SJSA1 (cell line): Measurements from ENCODE around the gene STPG2. TPM values are rescaled to one million over a fixed set of nuclear protein-coding genes. Genes with fewer than 3 reads are reported as not detected.

Experiments used
- DNase-seq, 2 experiments: peaks; one replicate each; pipeline ENCODE4 v3.0.0-alpha.2; 2015 to 2020; ENCODE audit warnings: low spot score in 2 of 2, low read depth in 1 of 2
- H3K27ac ChIP-seq: fragments of 250-450 bp; sonication (Bioruptor Pico); 2 replicates; pipeline ENCODE4 v1.5.1; 2020; ENCODE audit warnings: mild to moderate bottlenecking, moderate library complexity
- H3K27me3 ChIP-seq: fragments of 250-450 bp; sonication (Bioruptor Pico); replicated peaks from 2 replicates; pipeline ENCODE4 v1.5.1; 2020; ENCODE audit warnings: mild to moderate bottlenecking, moderate library complexity
- H3K36me3 ChIP-seq: fragments of 250-450 bp; sonication (Bioruptor Pico); 2 replicates; pipeline ENCODE4 v1.5.1; 2020; ENCODE audit warnings: mild to moderate bottlenecking
- H3K4me1 ChIP-seq: fragments of 250-450 bp; sonication (Bioruptor Pico); replicated peaks from 2 replicates; pipeline ENCODE4 v1.6.1; 2021; ENCODE audit warnings: mild to moderate bottlenecking
- H3K4me3 ChIP-seq: fragments of 250-450 bp; sonication (Bioruptor Pico); 2 replicates; pipeline ENCODE4 v1.5.1; 2020; ENCODE audit warnings: mild to moderate bottlenecking
- H3K9me3 ChIP-seq: fragments of 250-450 bp; sonication (Bioruptor Pico); replicated peaks from 2 replicates; pipeline ENCODE4 v1.5.1; 2020; ENCODE audit warnings: mild to moderate bottlenecking
- total RNA-seq: library from RNA; depleted of rRNA; stranded (reverse); fragments of >200 nt; shearing (Covaris generic); gene quantifications from 2 replicates; pipeline ENCODE4 v1.2.3, GENCODE V29; 2014

STPG2 gene
- total RNA-seq, 1 experiment from 2014 or later, result not detected

DNA sequence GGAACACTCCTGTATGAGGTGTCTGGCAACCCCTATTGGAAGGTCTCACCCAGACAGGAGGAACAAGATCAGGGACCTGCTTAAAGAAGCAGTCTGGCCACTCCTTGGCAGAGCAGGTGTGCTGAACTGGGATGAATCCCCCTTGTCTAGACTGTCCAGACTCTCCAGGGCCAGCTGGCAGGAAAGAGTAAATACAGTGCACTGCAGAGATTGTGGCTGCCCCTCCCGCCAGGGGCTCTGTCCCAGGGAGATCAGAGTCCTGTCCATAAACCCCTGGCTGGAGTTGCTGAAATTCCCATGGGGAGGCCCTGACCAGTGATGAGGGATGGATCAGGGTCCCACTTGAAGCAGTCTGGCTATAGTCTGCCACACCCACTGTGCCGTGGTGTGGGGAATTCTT lies 17.7 kb downstream of the STPG2 start:
- Histone ChIP-seq H3K36me3 (no peaks in the 10 kb centered on the region), H3K27ac (no peak overlapping the region), H3K9me3 (no peaks in the 10 kb centered on the region), H3K27me3 (no peaks in the 10 kb centered on the region), H3K4me1 (no peaks in the 10 kb centered on the region), H3K4me3 (no peak overlapping the region)
- DNase-seq, result no peak

DNA sequence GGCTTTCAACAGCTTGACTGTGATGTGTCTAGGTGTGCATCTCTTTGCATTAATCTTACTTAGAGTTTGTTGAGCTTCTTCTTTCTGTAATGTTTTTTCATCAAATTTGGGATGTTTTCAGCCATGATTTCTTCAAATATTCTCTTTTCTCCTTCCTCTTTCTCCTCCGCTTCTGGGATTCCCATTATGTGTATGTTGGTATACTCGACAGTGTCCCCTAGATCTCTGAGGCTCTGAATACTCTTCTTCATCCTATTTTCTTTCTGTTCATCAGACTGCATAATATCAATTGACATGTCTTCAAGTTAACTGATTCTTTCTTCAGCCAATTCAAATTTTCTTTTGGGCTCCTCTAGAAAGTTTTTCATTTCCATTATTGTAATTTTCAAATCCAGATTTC lies 25.9 kb downstream of the STPG2 start:
- H3K9me3 ChIP-seq, result no peaks in the 10 kb centered on the region
- no peaks in the 10 kb centered on the region for H3K36me3 ChIP-seq
- no peaks in the 10 kb centered on the region for H3K4me1 ChIP-seq
- H3K4me3 ChIP-seq, result no peak overlapping the region
- H3K27ac ChIP-seq, result no peak overlapping the region
- no peaks in the 10 kb centered on the region for H3K27me3 ChIP-seq
- DNase-seq, result no peak

- DNase-seq, result no peak
- H3K27me3 ChIP-seq, result no peaks in the 10 kb centered on the region
- H3K4me3 ChIP-seq, result no peak overlapping the region
- H3K4me1 ChIP-seq, result no peaks in the 10 kb centered on the region
- H3K27ac ChIP-seq, result no peak overlapping the region
- no peaks in the 10 kb centered on the region for H3K9me3 ChIP-seq
- H3K36me3 ChIP-seq, result no peaks in the 10 kb centered on the region
Observed at GRCh38 chr4:98113012-98113411, 30.3 kb downstream of the STPG2 start.

GRCh38 chr4:98110929-98111328 lies 32.3 kb downstream of the STPG2 start:
- no peak for DNase-seq
- Histone ChIP-seq H3K4me1 (no peaks in the 10 kb centered on the region), H3K27ac (no peak overlapping the region), H3K4me3 (no peak overlapping the region), H3K36me3 (no peaks in the 10 kb centered on the region), H3K27me3 (no peaks in the 10 kb centered on the region), H3K9me3 (no peaks in the 10 kb centered on the region)

DNA sequence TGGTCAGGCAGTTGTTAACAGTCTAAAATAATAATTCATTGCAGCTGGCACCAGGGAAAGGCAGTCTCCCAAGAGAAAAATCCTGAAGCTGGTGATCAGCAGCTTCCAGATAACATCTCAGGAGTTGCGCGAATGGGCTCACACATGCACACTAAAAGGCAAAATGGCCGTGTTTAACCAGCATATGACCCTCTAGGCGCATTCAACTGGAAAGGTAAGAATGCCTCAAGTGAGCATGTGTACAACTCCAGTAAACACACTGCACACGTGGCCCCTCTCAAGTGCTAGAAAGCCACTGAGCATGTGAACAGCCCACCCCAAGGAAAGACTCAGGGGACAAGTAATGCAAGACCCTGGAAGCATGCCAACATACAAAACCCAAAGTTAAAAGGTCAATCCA lies 33.1 kb downstream of the STPG2 start:
- no peak for DNase-seq
- no peak overlapping the region for H3K27ac ChIP-seq
- H3K9me3 ChIP-seq, result no peaks in the 10 kb centered on the region
- H3K36me3 ChIP-seq, result no peaks in the 10 kb centered on the region
- no peaks in the 10 kb centered on the region for H3K27me3 ChIP-seq
- no peaks in the 10 kb centered on the region for H3K4me1 ChIP-seq
- H3K4me3 ChIP-seq, result no peak overlapping the region

DNA sequence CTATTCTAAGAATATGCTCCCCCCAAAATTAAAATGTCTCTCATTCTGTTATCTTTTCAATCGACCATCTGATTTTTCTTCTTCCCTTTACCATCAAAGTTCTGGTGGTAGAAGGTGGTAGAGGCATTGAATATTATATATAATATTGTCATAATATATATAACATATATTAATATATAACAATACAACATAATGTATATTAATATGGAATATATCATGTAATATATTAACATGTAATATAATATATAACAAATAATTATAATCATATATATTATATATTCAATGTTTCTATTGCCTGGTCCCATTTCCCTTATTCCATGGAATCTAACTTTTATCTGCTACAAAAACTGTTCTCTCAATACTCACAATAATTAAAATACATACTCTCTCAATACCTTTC lies 40.6 kb downstream of the STPG2 start:
- no peaks in the 10 kb centered on the region for H3K36me3 ChIP-seq
- H3K27me3 ChIP-seq, result no peaks in the 10 kb centered on the region
- no peak for DNase-seq
- H3K4me1 ChIP-seq, result no peaks in the 10 kb centered on the region
- H3K4me3 ChIP-seq, result no peak overlapping the region
- H3K9me3 ChIP-seq, result no peaks in the 10 kb centered on the region
- no peak overlapping the region for H3K27ac ChIP-seq

- Histone ChIP-seq H3K4me1 (no peaks in the 10 kb centered on the region), H3K36me3 (no peaks in the 10 kb centered on the region), H3K9me3 (no peaks in the 10 kb centered on the region), H3K27ac (no peak overlapping the region), H3K27me3 (no peaks in the 10 kb centered on the region), H3K4me3 (no peak overlapping the region)
- no peak for DNase-seq
Observed at GRCh38 chr4:98101988-98102387, 41.3 kb downstream of the STPG2 start.

- no peaks in the 10 kb centered on the region for H3K4me1 ChIP-seq
- H3K9me3 ChIP-seq, result no peaks in the 10 kb centered on the region
- no peaks in the 10 kb centered on the region for H3K36me3 ChIP-seq
- no peak for DNase-seq
- no peak overlapping the region for H3K27ac ChIP-seq
- H3K27me3 ChIP-seq, result no peaks in the 10 kb centered on the region
- H3K4me3 ChIP-seq, result no peak overlapping the region
Observed at GRCh38 chr4:98098764-98099163, 44.5 kb downstream of the STPG2 start.

DNA sequence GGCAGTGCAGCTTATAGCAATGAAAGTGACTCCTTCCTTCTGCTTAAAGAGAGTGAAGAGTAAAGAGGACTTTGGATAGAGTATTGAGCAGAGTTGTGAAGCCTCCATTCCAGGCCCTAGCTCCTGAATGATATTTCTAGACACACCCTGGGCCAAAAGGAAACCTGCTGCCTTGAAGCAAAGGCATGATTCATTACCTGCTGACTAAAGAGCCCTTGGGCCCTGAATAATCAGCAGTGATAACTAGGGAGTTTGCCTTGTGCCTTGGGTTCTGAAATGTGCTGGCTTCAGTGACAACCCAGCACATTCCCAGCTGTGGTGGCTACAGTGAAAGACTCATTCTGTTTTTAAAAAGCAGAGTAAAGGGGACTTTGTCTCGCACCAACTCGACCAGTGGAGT lies 49.2 kb downstream of the STPG2 start:
- no peak overlapping the region for H3K27ac ChIP-seq
- no peak for DNase-seq
- H3K4me1 ChIP-seq, result no peaks in the 10 kb centered on the region
- no peaks in the 10 kb centered on the region for H3K36me3 ChIP-seq
- H3K9me3 ChIP-seq, result no peaks in the 10 kb centered on the region
- no peaks in the 10 kb centered on the region for H3K27me3 ChIP-seq
- H3K4me3 ChIP-seq, result no peak overlapping the region

DNA sequence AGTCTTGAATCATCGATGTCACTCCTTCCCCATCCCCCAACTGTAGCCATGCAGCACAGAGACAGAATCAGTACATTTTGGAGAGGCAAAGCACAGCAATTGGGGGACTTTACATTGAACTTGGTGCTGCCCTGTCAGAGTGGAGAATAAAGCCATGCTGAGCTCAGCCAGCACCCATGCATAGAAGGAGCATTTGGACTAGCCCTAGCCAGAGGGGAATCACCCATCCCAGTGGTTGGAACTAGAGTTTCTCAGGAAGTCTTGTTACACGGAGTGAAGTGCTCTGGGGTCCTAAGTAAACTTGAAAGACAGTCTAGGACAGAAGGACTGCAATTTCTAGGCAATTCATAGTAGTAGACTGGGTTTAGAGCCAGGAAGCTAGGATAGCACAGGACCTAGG lies 49.6 kb downstream of the STPG2 start:
- DNase-seq, result no peak
- no peak overlapping the region for H3K27ac ChIP-seq
- no peak overlapping the region for H3K4me3 ChIP-seq
- no peaks in the 10 kb centered on the region for H3K36me3 ChIP-seq
- no peaks in the 10 kb centered on the region for H3K27me3 ChIP-seq
- H3K9me3 ChIP-seq, result no peaks in the 10 kb centered on the region
- no peaks in the 10 kb centered on the region for H3K4me1 ChIP-seq

- DNase-seq, result no peak
- H3K36me3 ChIP-seq, result no peaks in the 10 kb centered on the region
- no peaks in the 10 kb centered on the region for H3K9me3 ChIP-seq
- no peak overlapping the region for H3K4me3 ChIP-seq
- H3K4me1 ChIP-seq, result no peaks in the 10 kb centered on the region
- no peaks in the 10 kb centered on the region for H3K27me3 ChIP-seq
- H3K27ac ChIP-seq, result no peak overlapping the region
Observed at GRCh38 chr4:98092833-98093439, 50.3 kb downstream of the STPG2 start.

DNA sequence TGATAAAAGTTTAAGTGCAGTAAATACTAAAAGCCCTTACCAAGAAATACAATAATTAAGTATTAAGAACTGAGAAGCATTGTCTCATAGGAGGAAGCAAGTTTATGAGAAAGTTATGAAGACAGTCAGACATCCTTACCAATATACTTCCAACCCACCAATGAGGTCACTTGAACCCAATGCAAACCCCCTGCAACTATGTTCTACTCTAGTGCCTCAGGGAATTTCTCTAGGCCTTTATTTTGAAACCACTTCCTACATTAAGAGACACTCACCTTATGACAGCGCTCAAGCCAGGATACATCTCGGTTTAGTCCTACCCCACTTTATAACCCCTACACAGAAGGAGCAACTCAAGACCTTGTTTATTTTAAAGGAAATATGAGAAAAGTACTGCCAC lies 61.3 kb downstream of the STPG2 start:
- no peak overlapping the region for H3K4me3 ChIP-seq
- H3K27me3 ChIP-seq, result no peaks in the 10 kb centered on the region
- DNase-seq, result no peak
- no peaks in the 10 kb centered on the region for H3K4me1 ChIP-seq
- no peaks in the 10 kb centered on the region for H3K9me3 ChIP-seq
- H3K27ac ChIP-seq, result no peak overlapping the region
- H3K36me3 ChIP-seq, result no peaks in the 10 kb centered on the region

GRCh38 chr4:98068495-98068894 lies 74.8 kb downstream of the STPG2 start:
- DNase-seq, result no peak
- H3K36me3 ChIP-seq, result no peaks in the 10 kb centered on the region
- no peaks in the 10 kb centered on the region for H3K27me3 ChIP-seq
- no peaks in the 10 kb centered on the region for H3K9me3 ChIP-seq
- no peaks in the 10 kb centered on the region for H3K4me1 ChIP-seq
- H3K27ac ChIP-seq, result no peak overlapping the region
- no peak overlapping the region for H3K4me3 ChIP-seq

- Histone ChIP-seq H3K27me3 (no peaks in the 10 kb centered on the region), H3K36me3 (no peaks in the 10 kb centered on the region), H3K9me3 (no peaks in the 10 kb centered on the region), H3K27ac (no peak overlapping the region), H3K4me3 (no peak overlapping the region), H3K4me1 (no peaks in the 10 kb centered on the region)
- no peak for DNase-seq
Observed at GRCh38 chr4:98055800-98056501, 87.3 kb downstream of the STPG2 start.

GRCh38 chr4:98046665-98047064 lies 96.6 kb downstream of the STPG2 start:
- H3K4me3 ChIP-seq, result no peak overlapping the region
- no peak for DNase-seq
- no peaks in the 10 kb centered on the region for H3K4me1 ChIP-seq
- no peak overlapping the region for H3K27ac ChIP-seq
- no peaks in the 10 kb centered on the region for H3K27me3 ChIP-seq
- H3K36me3 ChIP-seq, result no peaks in the 10 kb centered on the region
- H3K9me3 ChIP-seq, result no peaks in the 10 kb centered on the region; the same call in 1 of the 2 replicates
